ENCODE results near the gene CLRN2. TPM values are rescaled to one million over a fixed set of nuclear protein-coding genes. Genes with fewer than 3 reads are reported as not detected.
"Not testable (repeated sequence)": the region's sequence is repeated elsewhere in the genome, so short reads cannot be mapped to it uniquely, and the experiment has no call there.

The CLRN2 gene
- total RNA-seq, 1 donor from 2014 or later = not detected

GRCh38 chr4:17535242-17535641 is 20.3 kb downstream of the CLRN2 start:
- no peaks in the 10 kb centered on the region for H3K4me1 ChIP-seq
- TF ChIP-seq CTCF (IDR thresholded peaks at IDR 0.05; ENCODE audit: borderline replicate concordance) = no peak
- no peak overlapping the region for H3K27ac ChIP-seq (replicated peaks)
- DNase-seq = no peak
- H3K36me3 ChIP-seq = no peaks in the 10 kb centered on the region
- H3K4me3 ChIP-seq = no peak overlapping the region
- intact Hi-C loops (cut with micrococcal nuclease) = no loop called here
- H3K27me3 ChIP-seq (ENCODE audit: low read depth) = peaks cover 9% of the 10 kb centered on the region
- H3K9me3 ChIP-seq (replicated peaks) = no peaks in the 10 kb centered on the region

GRCh38 chr4:17535906-17536305 is 20.9 kb downstream of the CLRN2 start:
- H3K4me3 ChIP-seq = no peak overlapping the region
- DNase-seq = no peak
- intact Hi-C loops (cut with micrococcal nuclease) = no loop called here
- no peak for TF ChIP-seq CTCF (IDR thresholded peaks at IDR 0.05; ENCODE audit: borderline replicate concordance)
- no peaks in the 10 kb centered on the region for H3K9me3 ChIP-seq (replicated peaks)
- H3K27me3 ChIP-seq (ENCODE audit: low read depth) = peaks cover 7% of the 10 kb centered on the region
- no peaks in the 10 kb centered on the region for H3K4me1 ChIP-seq
- no peak overlapping the region for H3K27ac ChIP-seq (replicated peaks)
- H3K36me3 ChIP-seq = no peaks in the 10 kb centered on the region

DNA sequence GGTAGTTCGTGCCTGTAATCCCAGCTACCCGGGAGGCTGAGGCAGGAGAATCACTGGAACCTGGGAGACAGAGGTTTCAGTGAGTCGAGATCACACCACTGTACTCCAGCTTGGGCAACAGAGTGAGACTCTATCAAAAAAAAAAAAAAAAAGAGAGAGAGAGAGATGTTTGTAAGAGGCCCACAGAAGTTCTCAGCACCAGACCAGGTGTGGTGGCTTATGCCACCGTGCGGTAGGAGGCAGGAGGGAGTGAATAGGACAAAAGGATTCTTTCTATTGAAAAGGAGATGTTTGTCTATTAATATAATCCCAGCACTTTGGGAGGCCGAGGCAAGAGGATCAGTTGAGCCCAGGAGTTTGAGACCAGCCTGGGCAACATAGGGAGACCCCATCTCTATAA is 22.1 kb downstream of the CLRN2 start:
- intact Hi-C loops (cut with micrococcal nuclease); H3K27me3 ChIP-seq (ENCODE audit: low read depth); DNase-seq; H3K4me3 ChIP-seq; H3K9me3 ChIP-seq (replicated peaks); H3K4me1 ChIP-seq; H3K27ac ChIP-seq (replicated peaks); H3K36me3 ChIP-seq: not testable (repeated sequence)

DNA sequence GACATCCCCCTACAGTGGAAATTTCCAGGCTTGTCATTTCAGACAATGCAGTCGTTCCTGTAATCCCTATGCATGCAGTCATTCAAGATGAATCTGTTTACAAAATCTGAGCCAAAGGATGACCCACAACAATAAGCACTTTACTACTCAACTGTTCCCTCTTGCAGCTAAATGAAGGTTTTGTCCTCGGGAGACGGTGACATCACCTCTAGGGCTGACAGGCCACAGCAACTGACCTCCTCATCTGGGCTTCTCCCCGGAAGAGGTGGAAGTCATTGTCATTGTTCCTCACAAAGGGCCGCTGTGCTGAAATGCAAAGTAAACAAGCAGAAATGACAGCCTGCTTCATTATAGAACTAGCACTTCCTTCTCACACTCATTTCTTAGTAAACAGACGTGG is 29.2 kb downstream of the CLRN2 start:
- TF ChIP-seq CTCF (IDR thresholded peaks at IDR 0.05; ENCODE audit: borderline replicate concordance) = no peak
- intact Hi-C loops (cut with micrococcal nuclease) = loop anchor here (10.0 kb wide), 1 partner anchor 261 kb away; no protein-coding TSS in a partner anchor
- Histone ChIP-seq H3K4me3 (no peak overlapping the region), H3K4me1 (peaks cover 10% of the 10 kb centered on the region), H3K27me3 (ENCODE audit: low read depth) (no peaks in the 10 kb centered on the region), H3K9me3 (replicated peaks) (no peaks in the 10 kb centered on the region), H3K27ac (replicated peaks) (no peak overlapping the region), H3K36me3 (no peaks in the 10 kb centered on the region)
- no peak for DNase-seq

DNA sequence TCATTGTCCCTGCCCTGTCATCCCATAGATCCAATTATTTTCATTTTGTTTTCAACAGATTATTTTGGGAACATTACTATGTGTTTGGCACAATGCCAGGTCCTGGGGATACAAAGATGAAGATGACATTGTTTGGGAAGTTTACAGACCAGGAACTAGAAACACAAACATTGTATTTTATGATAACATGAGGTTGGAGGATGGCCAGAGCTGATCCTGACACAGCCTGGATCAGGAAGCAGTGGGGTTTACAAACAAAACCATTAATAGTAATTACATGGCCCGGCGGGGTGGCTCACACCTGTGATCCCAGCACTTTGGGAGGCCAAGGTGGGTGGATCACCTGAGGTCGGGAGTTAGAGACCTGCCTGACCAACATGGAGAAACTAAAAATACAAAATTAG is 29.9 kb downstream of the CLRN2 start:
- H3K27ac ChIP-seq (replicated peaks) = no peak overlapping the region
- H3K27me3 ChIP-seq (ENCODE audit: low read depth) = no peaks in the 10 kb centered on the region
- no peak for TF ChIP-seq CTCF (IDR thresholded peaks at IDR 0.05; ENCODE audit: borderline replicate concordance)
- no peak for DNase-seq
- intact Hi-C loops (cut with micrococcal nuclease) = loop anchor here (10.0 kb wide), 1 partner anchor 260 kb away; no protein-coding TSS in a partner anchor
- H3K36me3 ChIP-seq = no peaks in the 10 kb centered on the region
- H3K4me1 ChIP-seq = peaks cover 10% of the 10 kb centered on the region
- H3K9me3 ChIP-seq (replicated peaks) = no peaks in the 10 kb centered on the region
- H3K4me3 ChIP-seq = no peak overlapping the region

DNA sequence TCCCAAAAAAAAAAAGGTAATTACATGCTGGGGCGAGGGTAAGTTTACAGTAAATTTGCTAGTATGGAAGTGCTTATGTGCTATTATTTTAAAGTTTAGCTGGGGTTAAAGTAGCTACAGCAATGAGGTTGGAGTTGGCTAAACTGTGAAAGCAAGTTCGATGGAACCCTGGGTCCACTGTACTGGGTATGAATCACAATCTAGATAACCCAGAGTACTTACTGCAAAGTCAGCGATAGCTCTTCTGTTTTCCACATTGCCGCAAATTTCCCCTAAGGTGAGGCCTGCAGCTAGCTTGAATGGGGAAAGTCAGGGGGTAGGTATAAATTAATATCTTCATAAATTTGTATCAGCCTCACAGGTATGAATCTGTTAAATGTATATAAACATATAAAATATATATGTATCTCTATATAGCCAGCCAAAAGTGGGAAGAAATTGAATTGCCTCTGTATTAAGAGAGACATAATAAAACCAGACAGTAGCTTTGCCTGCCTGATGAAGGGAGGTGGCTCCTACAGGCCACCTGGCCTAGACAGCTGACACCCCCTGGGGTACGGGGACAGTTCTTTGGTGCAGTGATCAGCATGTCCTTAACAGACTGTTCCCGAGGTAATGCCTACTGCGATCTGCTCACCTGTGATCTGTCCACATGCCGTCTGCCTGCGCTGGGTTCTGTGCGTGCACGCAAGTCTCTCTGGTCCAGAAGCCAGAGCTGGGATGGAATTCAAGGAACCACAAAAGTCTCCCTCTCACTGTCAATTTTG is 30.6 kb downstream of the CLRN2 start:
- no peaks in the 10 kb centered on the region for H3K36me3 ChIP-seq
- peaks cover 10% of the 10 kb centered on the region for H3K4me1 ChIP-seq
- H3K27ac ChIP-seq (replicated peaks) = no peak overlapping the region
- TF ChIP-seq CTCF (IDR thresholded peaks at IDR 0.05; ENCODE audit: borderline replicate concordance) = no peak
- no peaks in the 10 kb centered on the region for H3K9me3 ChIP-seq (replicated peaks)
- intact Hi-C loops (cut with micrococcal nuclease) = loop anchor here (10.0 kb wide), 1 partner anchor 259 kb away; no protein-coding TSS in a partner anchor
- no peaks in the 10 kb centered on the region for H3K27me3 ChIP-seq (ENCODE audit: low read depth)
- H3K4me3 ChIP-seq = no peak overlapping the region
- DNase-seq = no peak
